Natural killer cell treated with Interleukin-12 subunit alpha and Interleukin-12 subunit beta and Interleukin-15 and Interleukin-18, amount 100 ng/mL, for 72 hours (primary cell): ENCODE results near the gene MTRR. TPM values are rescaled to one million over a fixed set of nuclear protein-coding genes. Genes with fewer than 3 reads are reported as not detected.
A peak's percentile ranks its signal among the peaks of the same experiment; 100 is the strongest.
"Not testable (repeated sequence)": the region's sequence is repeated elsewhere in the genome, so short reads cannot be mapped to it uniquely, and the experiment has no call there.

Experiments
- ATAC-seq, 2 donors: fragments of 150-1000 bp; cut with Tn5 transposase in 1 of 2; sonication (Bioruptor Pico), chemical (Tn5 transposase) in 1 of 2; 2 replicates each; pipeline ENCODE4 v1.10.0; 2021
- DNase-seq: peaks from one replicate; pipeline ENCODE4 v3.0.0; 2022; ENCODE audit warnings: low spot score
- H3K27ac Mint-ChIP-seq, 2 donors: 1 replicate in 1 of 2; 2 replicates in 1 of 2; pipeline ENCODE4 v1.8.0; 2022; ENCODE audit warnings: mixed read lengths in 2 of 2, mild to moderate bottlenecking in 1 of 2, moderate library complexity in 1 of 2
- H3K27me3 Mint-ChIP-seq, 2 donors: 1 replicate in 1 of 2; 2 replicates in 1 of 2; pipeline ENCODE4 v1.8.0; 2022; ENCODE audit warnings: mixed read lengths in 2 of 2
- H3K36me3 Mint-ChIP-seq: one replicate; pipeline ENCODE4 v1.8.0; 2022; ENCODE audit warnings: mixed read lengths
- H3K4me1 Mint-ChIP-seq, 2 donors: 1 replicate in 1 of 2; 2 replicates in 1 of 2; pipeline ENCODE4 v1.8.0; 2022; ENCODE audit warnings: low read depth in 2 of 2, mixed read lengths in 2 of 2, mild to moderate bottlenecking in 1 of 2
- H3K4me3 Mint-ChIP-seq: one replicate; pipeline ENCODE4 v1.8.0; 2022; ENCODE audit warnings: mixed read lengths
- H3K9me3 Mint-ChIP-seq: 2 replicates; pipeline ENCODE4 v1.8.0; 2022; ENCODE audit warnings: mixed read lengths
- total RNA-seq, 2 donors: library from RNA; stranded (reverse); gene quantifications; one replicate each; pipeline ENCODE4 v1.2.3, GENCODE V29; 2022

Gene MTRR
- total RNA-seq, 2 donors from 2014 or later, result 72.7 to 91.3 TPM

- Mint-ChIP-seq H3K4me1 (peaks cover 1 to 14% of the 10 kb centered on the region in 2 donors), H3K27me3 (no peaks in the 10 kb centered on the region), H3K36me3 (peaks cover 46% of the 10 kb centered on the region), H3K9me3 (no peaks in the 10 kb centered on the region), H3K4me3 (no peak overlapping the region), H3K27ac (peak overlapping the region in 1 of 2 donors; percentile 21)
- no peak for ATAC-seq
- DNase-seq, result no peak
Observed at GRCh38 chr5:7886849-7887475, 18.0 kb downstream of the MTRR start.

GRCh38 chr5:7888901-7889300 is 20.0 kb downstream of the MTRR start:
- Mint-ChIP-seq H3K27me3 (no peaks in the 10 kb centered on the region), H3K4me3 (no peak overlapping the region), H3K9me3 (no peaks in the 10 kb centered on the region), H3K4me1 (peaks cover 0 to 11% of the 10 kb centered on the region in 2 donors), H3K36me3 (peaks cover 55% of the 10 kb centered on the region), H3K27ac (peak overlapping the region in 1 of 2 donors; percentile 67)
- DNase-seq (no peak), ATAC-seq (no peak)

- Mint-ChIP-seq H3K4me3 (peak overlapping the region; percentile 12), H3K4me1 (peaks cover 9 to 14% of the 10 kb centered on the region in 2 donors), H3K36me3 (peaks cover 71% of the 10 kb centered on the region), H3K27me3 (no peaks in the 10 kb centered on the region), H3K27ac (peak overlapping the region; percentile 49 to 84), H3K9me3 (no peaks in the 10 kb centered on the region)
- ATAC-seq, result no peak
- no peak for DNase-seq
Observed at GRCh38 chr5:7894439-7894838, 25.5 kb downstream of the MTRR start.

GRCh38 chr5:7894860-7895259 is 25.9 kb downstream of the MTRR start:
- Mint-ChIP-seq H3K4me3 (peak overlapping the region; percentile 12), H3K27ac (peak overlapping the region; percentile 49 to 84), H3K9me3 (no peaks in the 10 kb centered on the region), H3K27me3 (no peaks in the 10 kb centered on the region), H3K4me1 (peaks cover 9 to 14% of the 10 kb centered on the region in 2 donors), H3K36me3 (peaks cover 71% of the 10 kb centered on the region)
- peak; percentile 79 to 85 for ATAC-seq
- DNase-seq, result no peak

GRCh38 chr5:7897014-7897600 is 28.2 kb downstream of the MTRR start:
- Mint-ChIP-seq H3K9me3 (no peaks in the 10 kb centered on the region), H3K27me3 (no peaks in the 10 kb centered on the region), H3K36me3 (peaks cover 72% of the 10 kb centered on the region), H3K4me1 (peaks cover 9 to 14% of the 10 kb centered on the region in 2 donors), H3K27ac (no peak overlapping the region), H3K4me3 (no peak overlapping the region)
- DNase-seq, result no peak
- ATAC-seq, result no peak

- Mint-ChIP-seq H3K4me3 (no peak overlapping the region), H3K27ac (peak overlapping the region in 1 of 2 donors; percentile 2), H3K27me3 (no peaks in the 10 kb centered on the region), H3K36me3 (peaks cover 72% of the 10 kb centered on the region), H3K9me3 (peaks cover 3% of the 10 kb centered on the region), H3K4me1 (peaks cover 4 to 10% of the 10 kb centered on the region in 2 donors)
- ATAC-seq (no peak), DNase-seq (no peak)
Observed at GRCh38 chr5:7902201-7902600, 33.3 kb downstream of the MTRR start.

- no peak for DNase-seq
- ATAC-seq, result no peak
- Mint-ChIP-seq H3K9me3 (peaks cover 8% of the 10 kb centered on the region), H3K27me3 (no peaks in the 10 kb centered on the region), H3K4me1 (peaks cover 4 to 10% of the 10 kb centered on the region in 2 donors), H3K4me3 (no peak overlapping the region), H3K27ac (no peak overlapping the region), H3K36me3 (peaks cover 74% of the 10 kb centered on the region)
Observed at GRCh38 chr5:7902666-7903625, 34.0 kb downstream of the MTRR start.

- H3K27me3 Mint-ChIP-seq, result no peaks in the 10 kb centered on the region
- H3K4me1 Mint-ChIP-seq, result peaks cover 4 to 10% of the 10 kb centered on the region in 2 donors
- peaks cover 74% of the 10 kb centered on the region for H3K36me3 Mint-ChIP-seq
- DNase-seq, result no peak
- peak in 1 of 2 donors; percentile 57 for ATAC-seq
- H3K27ac Mint-ChIP-seq, result peak overlapping the region in 1 of 2 donors; percentile 30
- H3K4me3 Mint-ChIP-seq, result no peak overlapping the region
- peaks cover 13% of the 10 kb centered on the region for H3K9me3 Mint-ChIP-seq
Observed at GRCh38 chr5:7904170-7904569, 35.2 kb downstream of the MTRR start.

- no peak overlapping the region for H3K27ac Mint-ChIP-seq
- H3K4me3 Mint-ChIP-seq, result no peak overlapping the region
- peaks cover 16% of the 10 kb centered on the region for H3K9me3 Mint-ChIP-seq
- no peaks in the 10 kb centered on the region for H3K27me3 Mint-ChIP-seq
- DNase-seq, result no peak
- ATAC-seq, result no peak
- peaks cover 66% of the 10 kb centered on the region for H3K36me3 Mint-ChIP-seq
- H3K4me1 Mint-ChIP-seq, result peaks cover 4 to 10% of the 10 kb centered on the region in 2 donors
Observed at GRCh38 chr5:7907612-7908011, 38.7 kb downstream of the MTRR start.

- H3K9me3 Mint-ChIP-seq, result peaks cover 18% of the 10 kb centered on the region
- H3K27ac Mint-ChIP-seq, result no peak overlapping the region
- DNase-seq, result no peak
- H3K27me3 Mint-ChIP-seq, result no peaks in the 10 kb centered on the region
- H3K4me1 Mint-ChIP-seq, result peaks cover 4 to 9% of the 10 kb centered on the region in 2 donors
- H3K36me3 Mint-ChIP-seq, result peaks cover 69% of the 10 kb centered on the region
- no peak overlapping the region for H3K4me3 Mint-ChIP-seq
- no peak for ATAC-seq
Observed at GRCh38 chr5:7908317-7908716, 39.4 kb downstream of the MTRR start.

- no peaks in the 10 kb centered on the region for H3K27me3 Mint-ChIP-seq
- no peaks in the 10 kb centered on the region for H3K4me1 Mint-ChIP-seq
- H3K9me3 Mint-ChIP-seq, result peaks cover 18% of the 10 kb centered on the region
- DNase-seq (no peak), ATAC-seq (no peak)
- H3K4me3 Mint-ChIP-seq, result no peak overlapping the region
- no peak overlapping the region for H3K27ac Mint-ChIP-seq
- H3K36me3 Mint-ChIP-seq, result peaks cover 45% of the 10 kb centered on the region
Observed at GRCh38 chr5:7910738-7911428, 41.9 kb downstream of the MTRR start.

GRCh38 chr5:7911429-7911771 is 42.5 kb downstream of the MTRR start:
- H3K27ac Mint-ChIP-seq, H3K4me1 Mint-ChIP-seq, ATAC-seq, H3K4me3 Mint-ChIP-seq, H3K27me3 Mint-ChIP-seq, DNase-seq: not testable (repeated sequence)
- peaks cover 18% of the 10 kb centered on the region for H3K9me3 Mint-ChIP-seq
- H3K36me3 Mint-ChIP-seq, result peaks cover 43% of the 10 kb centered on the region

- Mint-ChIP-seq H3K27ac (no peak overlapping the region), H3K27me3 (no peaks in the 10 kb centered on the region), H3K4me1 (no peaks in the 10 kb centered on the region), H3K36me3 (peaks cover 11% of the 10 kb centered on the region), H3K4me3 (no peak overlapping the region), H3K9me3 (peaks cover 3% of the 10 kb centered on the region)
- no peak for DNase-seq
- no peak for ATAC-seq
Observed at GRCh38 chr5:7916171-7916804, 47.3 kb downstream of the MTRR start.
